GM18505 (cell line): ENCODE measurements around the gene SHC4.

Source experiments
- ATAC-seq: cut with Tn5 transposase; IDR thresholded peaks from one replicate; pipeline ENCODE4 v1.9.1; 2021; ENCODE audit not compliant: unreplicated experiment
- POLR2A ChIP-seq: IDR thresholded peaks from 4 replicates; pipeline ENCODE4 v1.6.1; 2011; ENCODE audit warnings: borderline replicate concordance; ENCODE audit not compliant: insufficient read depth, insufficient read length; ENCODE audit errors: extremely low read depth

Gene SHC4, protein sequence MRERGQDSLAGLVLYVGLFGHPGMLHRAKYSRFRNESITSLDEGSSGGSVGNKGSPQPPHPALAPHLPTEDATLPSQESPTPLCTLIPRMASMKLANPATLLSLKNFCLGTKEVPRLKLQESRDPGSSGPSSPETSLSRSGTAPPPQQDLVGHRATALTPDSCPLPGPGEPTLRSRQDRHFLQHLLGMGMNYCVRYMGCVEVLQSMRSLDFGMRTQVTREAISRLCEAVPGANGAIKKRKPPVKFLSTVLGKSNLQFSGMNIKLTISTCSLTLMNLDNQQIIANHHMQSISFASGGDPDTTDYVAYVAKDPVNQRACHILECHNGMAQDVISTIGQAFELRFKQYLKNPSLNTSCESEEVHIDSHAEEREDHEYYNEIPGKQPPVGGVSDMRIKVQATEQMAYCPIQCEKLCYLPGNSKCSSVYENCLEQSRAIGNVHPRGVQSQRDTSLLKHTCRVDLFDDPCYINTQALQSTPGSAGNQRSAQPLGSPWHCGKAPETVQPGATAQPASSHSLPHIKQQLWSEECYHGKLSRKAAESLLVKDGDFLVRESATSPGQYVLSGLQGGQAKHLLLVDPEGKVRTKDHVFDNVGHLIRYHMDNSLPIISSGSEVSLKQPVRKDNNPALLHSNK

DNA sequence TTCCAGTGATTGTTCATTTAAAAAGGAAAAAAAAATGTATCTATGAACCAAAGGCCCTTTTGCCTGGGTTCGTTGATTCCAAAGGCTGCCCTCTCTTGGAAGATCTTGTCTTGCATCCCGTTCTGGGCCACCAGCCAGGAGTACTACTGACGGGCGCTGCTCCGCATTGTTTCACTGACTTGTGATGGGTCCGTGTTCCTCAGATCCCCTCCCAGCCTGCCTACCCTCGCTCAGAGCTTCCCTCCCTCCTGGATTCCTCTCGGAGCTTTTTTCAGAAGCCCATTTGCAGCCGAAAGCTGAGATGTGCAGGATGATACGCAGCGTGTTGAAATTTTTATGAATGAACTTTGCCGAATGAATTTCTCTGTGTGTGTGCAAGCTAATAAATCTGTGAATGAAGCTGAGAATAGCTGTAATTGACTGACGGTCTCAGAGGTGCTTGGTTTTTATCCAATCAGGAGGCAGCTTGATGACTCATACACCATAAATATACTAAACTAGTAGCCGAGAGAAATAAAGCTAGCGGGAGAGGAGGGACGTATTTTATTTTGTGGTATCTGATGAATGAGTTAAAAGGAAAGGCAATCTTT is at the start of gene SHC4:
SHC4 (minus strand) TSS at position 396 of the 590 bp plus-strand sequence. CDS start 904 bp downstream, outside the sequence.
- ATAC-seq = no peak
- TF ChIP-seq POLR2A = no peak

DNA sequence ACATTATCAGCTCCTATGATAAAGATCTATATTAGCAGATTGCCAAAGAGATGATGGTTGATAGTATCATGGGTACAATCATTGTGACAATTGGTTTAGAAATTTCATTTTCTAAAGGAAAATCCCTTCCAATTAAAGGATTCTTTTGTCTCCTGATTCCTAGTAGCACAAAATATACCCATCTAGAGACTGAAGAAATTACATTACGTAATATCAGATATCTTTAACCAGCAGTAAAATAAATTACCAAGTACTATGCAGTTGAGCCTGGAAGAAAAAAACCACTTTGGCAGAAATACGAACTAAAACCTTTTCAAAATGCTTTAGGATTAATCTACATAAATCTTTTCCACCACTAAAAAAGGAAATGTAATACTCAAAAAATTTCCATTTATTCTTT is 35.6 kb upstream of the SHC4 start:
- ATAC-seq = no peak
- TF ChIP-seq POLR2A = no peak

DNA sequence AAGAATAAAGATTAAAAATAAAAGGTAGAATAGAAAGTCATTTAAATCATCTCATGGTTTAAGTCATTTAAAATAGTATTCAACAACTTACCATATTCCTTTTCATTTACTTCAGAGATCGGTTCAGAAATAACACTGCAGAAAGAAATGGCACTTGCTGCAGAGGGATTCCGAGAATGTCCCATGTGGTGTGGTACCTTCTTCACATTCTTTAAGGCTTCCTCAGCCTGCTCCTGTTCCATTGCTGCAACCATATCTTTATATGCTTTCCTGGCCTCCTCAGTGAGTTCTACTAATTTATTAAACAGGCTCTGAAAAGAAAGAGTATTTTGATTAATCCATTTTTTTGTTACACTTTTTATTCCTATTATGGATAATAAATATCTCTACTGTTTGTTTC is 32.6 kb upstream of the SHC4 start:
- ATAC-seq = no peak
- no peak for TF ChIP-seq POLR2A

DNA sequence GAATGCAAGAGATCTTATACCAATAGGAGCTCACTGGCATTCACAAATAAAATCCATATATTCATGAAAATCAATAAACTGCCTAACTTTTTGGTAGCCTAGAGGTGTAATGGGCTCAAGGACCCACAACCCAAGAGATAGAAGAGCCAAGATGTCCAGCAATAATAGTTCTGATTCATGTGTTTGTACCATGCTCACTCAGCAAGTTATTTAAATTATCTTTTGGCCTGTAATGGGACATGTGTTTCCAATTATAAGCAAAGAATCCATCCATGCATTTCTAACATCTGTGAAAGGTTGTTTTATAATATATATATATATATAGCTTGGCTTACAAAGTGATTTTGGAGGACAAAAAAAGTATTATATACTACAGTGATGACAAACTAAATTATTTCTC is 29.7 kb upstream of the SHC4 start:
- no peak for TF ChIP-seq POLR2A
- no peak for ATAC-seq

DNA sequence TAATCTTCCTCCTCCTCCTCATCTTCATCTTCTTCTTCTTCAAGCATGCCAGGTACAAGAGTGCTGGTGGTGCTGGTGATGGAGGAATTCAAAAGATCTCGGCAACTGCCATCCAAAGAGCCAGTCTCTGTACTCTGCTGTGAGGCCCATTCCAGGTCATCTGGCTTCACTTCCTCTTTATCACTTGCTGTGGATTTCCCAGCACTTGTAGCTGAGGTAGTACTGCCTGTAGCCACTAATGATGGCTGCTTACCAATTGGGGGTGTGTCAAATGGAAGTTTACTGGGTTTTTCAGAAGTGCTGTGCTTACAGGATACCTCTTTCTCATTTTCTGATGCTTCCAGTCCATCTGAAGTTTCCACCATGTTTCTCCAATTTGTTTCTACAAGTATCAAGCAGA is 28.8 kb upstream of the SHC4 start:
- ATAC-seq = peak; percentile 90
- TF ChIP-seq POLR2A = no peak

DNA sequence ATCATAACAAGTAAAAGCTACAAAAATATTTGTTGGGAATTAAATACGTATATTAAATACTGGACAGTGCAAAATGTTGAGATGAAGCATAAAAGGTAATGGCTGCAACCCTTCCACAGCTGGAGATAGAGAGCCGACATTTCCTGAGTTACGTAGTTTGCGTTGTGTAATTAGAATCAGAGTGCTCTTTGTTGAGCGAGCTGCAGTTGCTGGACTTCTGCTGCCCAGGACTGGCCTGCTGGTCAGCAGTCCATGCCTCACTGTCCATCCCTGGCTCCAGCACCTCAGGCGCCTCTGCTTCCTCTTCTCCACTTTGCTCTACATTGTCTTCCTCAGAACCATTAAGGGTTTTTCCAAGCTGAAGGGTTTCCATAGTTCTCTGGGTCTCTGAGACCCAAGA is 28.4 kb upstream of the SHC4 start:
- TF ChIP-seq POLR2A = no peak
- ATAC-seq = peak; percentile 15

DNA sequence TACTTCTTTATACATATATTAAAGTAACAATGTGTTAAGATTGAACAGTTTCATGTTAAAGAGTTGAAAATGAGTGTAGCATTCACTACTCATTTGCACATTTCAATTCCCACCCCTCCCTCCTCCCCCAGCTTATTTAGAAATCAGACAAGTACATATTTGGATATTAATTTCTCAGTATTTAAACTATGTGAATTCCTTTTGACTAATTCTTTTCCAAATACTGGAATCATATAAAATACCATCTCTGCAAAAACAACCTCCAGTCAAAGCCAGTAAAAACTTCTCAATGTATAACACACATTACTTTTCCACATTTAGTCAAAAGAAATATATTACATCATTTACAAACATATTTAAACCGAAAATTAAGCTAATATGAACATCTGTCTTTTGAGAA is 25.5 kb upstream of the SHC4 start:
- no peak for TF ChIP-seq POLR2A
- no peak for ATAC-seq

DNA sequence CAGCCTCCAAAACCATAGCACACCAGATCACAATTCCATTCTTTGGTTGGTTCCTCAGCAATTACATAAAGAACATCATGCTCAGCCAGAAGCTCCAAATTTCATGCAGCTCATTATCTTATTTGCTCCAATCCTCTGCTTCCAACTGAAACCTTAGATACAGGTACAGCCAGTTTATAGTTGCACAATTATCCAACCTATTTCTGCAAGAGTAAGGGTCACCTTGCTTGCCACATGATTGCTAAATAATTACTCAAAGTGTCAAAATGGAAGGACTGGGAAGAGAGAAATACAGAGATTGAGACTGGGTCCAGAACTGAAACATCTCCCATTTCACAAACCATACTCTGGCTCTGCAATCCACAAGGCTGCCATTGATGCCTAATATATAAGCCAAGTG is 23.4 kb upstream of the SHC4 start:
- no peak for TF ChIP-seq POLR2A
- ATAC-seq = no peak

DNA sequence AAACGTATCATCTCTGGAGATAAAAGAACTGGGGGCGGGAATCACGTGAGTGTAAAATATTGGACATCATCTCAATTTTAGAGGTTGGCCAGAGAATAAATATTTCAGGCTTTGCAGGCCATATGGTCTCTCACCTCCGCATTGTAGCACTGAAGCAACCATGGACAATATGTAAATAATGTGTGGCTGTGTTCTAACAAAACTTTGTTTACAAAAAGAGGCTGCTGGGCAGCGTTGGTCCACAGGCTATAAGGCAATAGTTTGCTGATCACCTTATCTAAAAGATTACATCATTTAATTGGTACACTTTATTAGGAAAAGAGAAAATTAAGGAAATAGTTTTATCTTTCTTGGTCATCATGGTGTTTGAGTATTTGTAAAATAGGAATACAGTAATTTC is 22.5 kb upstream of the SHC4 start:
- no peak for TF ChIP-seq POLR2A
- ATAC-seq = no peak

DNA sequence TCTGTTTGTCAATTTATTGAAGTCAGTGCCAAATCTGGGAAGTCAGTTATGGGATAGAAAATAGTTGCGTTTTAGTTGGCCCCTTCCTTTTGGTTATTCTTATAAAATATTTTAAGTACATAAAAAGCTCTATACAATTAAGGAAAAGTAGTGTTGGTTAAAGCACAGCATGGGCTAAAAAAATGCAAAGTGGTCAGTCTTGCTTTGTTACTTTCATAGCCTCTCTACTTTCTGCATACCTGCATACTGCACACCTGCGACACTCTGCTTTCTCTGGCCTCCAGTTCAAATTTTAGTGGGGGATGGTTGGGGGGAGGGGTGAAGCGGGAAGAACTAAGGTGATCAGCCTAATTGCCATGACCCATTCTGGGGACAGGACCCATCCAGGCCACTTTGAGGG is 21.8 kb upstream of the SHC4 start:
- TF ChIP-seq POLR2A = no peak
- no peak for ATAC-seq

DNA sequence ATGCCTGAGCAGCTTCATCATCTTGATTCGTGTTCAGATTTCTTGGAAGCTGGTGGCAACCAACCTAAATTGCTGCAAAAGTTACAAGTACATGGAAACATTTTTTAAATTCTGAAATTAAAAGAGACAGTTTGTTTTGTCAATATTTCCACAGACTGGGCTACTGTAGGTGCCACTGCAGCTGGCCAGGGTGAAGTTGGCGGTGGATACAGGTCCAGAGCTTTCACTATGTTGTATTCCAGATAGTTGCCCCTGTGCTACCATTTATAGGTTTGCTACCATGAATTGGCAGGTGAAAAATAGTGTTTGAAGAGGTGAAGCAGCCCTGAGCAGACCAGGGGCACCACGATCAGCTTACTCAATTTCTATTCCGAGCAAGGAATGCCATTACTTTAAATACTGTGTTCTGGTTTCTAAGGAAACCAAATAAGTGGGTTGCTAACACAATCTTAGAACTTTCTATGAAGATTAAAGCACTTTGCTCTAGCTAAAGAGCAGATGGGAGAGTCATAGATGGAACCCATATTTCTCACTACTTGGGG is 21.2 kb upstream of the SHC4 start:
- ATAC-seq = no peak
- no peak for TF ChIP-seq POLR2A

DNA sequence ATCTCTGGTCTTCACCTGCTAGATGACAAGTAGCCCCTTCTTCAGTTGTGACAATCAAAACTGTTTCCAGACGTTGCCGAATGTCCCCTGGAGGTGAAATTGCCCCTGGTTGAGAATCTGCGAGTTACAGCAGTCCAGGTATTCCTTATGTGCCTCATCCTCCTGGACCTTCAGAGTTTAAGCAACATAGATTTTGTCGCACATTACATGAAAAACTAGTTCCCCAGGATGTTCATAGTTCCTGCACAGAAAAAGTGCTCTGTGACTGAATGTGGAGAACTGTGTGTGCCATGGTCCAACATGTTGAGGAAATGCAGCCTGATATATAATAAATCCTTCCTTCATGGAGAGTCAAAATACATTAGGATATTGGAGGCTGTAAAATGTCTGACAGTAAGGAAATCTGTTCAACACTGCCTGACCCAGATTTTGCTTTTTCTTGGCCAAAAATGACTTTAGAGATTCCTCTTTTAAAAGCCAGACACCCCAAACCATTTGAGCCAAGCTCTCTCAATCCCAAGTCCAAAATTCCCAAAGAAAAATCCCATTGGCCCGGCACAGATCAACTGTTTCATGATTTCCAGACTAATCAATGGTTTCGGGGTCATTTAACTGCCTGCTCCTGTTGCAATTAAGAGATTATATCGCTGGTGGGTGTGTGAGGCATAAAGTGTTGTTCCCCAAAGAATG is 20.4 kb upstream of the SHC4 start:
- no peak for TF ChIP-seq POLR2A
- ATAC-seq = no peak

DNA sequence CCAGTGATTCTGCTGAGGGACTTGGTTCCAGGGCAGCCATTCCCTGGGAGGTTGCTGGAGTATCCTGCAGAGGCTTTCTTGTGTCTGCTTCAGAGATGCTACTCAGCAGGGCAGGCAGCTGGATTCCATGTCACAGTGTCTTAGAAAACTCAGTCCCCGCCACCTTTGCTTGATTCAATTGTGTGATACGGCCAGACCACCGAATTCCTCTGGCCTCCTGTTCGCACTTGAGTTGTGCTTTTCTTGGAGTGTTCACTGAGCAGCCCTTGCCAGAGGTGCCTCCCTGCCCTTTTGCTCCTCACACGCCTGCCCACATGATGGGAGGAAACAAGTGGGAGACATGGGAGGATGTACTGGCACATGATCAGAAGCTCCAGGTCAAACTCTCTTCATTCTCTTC is 19.6 kb upstream of the SHC4 start:
- TF ChIP-seq POLR2A = no peak
- ATAC-seq = no peak
